ENCODE data around the gene LIG3. TPM values are rescaled to one million over a fixed set of nuclear protein-coding genes. Genes with fewer than 3 reads are reported as not detected.
A peak's percentile ranks its signal among the peaks of the same experiment; 100 is the strongest.

The LIG3 gene
- total and polyA plus RNA-seq, 2 of the 13 experiments (the other 11 are each of a cell fraction or from before 2014, with no cell fraction given) = 34.4 to 36.2 TPM

DNA sequence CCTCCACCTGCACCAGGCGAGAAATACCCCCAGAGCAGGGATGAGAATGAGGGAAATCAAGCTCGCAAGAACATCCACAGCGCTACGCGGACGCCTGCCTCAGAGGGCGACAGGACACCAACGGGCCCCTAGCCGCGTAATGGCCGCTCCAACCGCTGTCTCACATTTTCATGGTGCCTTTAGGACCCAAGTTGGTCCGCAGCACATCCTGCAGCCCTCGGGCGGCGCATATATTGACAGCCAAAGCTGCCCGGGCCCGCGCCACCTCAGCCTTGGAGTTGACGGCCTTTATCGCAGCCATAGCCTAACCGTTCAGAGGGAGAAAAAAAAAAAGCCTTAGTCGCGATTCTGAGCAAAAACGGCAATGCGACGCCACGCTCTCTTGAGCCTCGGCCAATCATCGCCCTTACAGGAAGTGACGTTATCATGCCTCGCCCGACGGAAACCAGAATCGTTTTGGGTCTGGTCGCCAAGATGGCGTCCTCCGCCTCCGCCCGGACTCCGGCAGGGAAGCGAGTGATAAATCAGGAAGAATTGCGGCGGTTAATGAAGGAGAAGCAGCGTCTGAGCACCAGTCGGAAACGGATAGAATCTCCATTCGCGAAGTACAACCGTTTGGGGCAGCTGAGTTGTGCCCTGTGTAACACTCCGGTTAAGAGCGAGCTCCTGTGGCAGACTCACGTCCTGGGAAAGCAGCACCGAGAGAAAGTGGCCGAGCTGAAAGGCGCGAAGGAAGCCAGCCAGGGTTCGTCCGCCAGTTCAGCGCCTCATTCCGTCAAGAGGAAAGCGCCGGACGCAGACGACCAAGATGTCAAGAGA lies 19.0 kb upstream of the LIG3 start, which contains the start of the genes CCT6B and ZNF830 (continued):
- TF ChIP-seq CC2D1A (CRISPR knock-in tag; IDR thresholded peaks at IDR 0.05) = no peak
- TF ChIP-seq, protein P1, sequence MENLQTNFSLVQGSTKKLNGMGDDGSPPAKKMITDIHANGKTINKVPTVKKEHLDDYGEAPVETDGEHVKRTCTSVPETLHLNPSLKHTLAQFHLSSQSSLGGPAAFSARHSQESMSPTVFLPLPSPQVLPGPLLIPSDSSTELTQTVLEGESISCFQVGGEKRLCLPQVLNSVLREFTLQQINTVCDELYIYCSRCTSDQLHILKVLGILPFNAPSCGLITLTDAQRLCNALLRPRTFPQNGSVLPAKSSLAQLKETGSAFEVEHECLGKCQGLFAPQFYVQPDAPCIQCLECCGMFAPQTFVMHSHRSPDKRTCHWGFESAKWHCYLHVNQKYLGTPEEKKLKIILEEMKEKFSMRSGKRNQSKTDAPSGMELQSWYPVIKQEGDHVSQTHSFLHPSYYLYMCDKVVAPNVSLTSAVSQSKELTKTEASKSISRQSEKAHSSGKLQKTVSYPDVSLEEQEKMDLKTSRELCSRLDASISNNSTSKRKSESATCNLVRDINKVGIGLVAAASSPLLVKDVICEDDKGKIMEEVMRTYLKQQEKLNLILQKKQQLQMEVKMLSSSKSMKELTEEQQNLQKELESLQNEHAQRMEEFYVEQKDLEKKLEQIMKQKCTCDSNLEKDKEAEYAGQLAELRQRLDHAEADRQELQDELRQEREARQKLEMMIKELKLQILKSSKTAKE (CRISPR knock-in tag; IDR thresholded peaks at IDR 0.05; ENCODE audit: borderline replicate concordance) = no peak
- TF ChIP-seq TSC22D2 (CRISPR knock-in tag; IDR thresholded peaks at IDR 0.05; ENCODE audit: borderline replicate concordance) = no peak
- TF ChIP-seq HDAC1 (CRISPR knock-in tag; IDR thresholded peaks at IDR 0.05) = peak; percentile 96
- no peak for TF ChIP-seq FOXP1 (IDR thresholded peaks at IDR 0.05)
- no peak for TF ChIP-seq FOXP1 (CRISPR knock-in tag; IDR thresholded peaks at IDR 0.05)
- TF ChIP-seq, protein P2, sequence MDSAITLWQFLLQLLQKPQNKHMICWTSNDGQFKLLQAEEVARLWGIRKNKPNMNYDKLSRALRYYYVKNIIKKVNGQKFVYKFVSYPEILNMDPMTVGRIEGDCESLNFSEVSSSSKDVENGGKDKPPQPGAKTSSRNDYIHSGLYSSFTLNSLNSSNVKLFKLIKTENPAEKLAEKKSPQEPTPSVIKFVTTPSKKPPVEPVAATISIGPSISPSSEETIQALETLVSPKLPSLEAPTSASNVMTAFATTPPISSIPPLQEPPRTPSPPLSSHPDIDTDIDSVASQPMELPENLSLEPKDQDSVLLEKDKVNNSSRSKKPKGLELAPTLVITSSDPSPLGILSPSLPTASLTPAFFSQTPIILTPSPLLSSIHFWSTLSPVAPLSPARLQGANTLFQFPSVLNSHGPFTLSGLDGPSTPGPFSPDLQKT (CRISPR knock-in tag; IDR thresholded peaks at IDR 0.05; ENCODE audit: borderline replicate concordance) = no peak
- TF ChIP-seq, protein P3, sequence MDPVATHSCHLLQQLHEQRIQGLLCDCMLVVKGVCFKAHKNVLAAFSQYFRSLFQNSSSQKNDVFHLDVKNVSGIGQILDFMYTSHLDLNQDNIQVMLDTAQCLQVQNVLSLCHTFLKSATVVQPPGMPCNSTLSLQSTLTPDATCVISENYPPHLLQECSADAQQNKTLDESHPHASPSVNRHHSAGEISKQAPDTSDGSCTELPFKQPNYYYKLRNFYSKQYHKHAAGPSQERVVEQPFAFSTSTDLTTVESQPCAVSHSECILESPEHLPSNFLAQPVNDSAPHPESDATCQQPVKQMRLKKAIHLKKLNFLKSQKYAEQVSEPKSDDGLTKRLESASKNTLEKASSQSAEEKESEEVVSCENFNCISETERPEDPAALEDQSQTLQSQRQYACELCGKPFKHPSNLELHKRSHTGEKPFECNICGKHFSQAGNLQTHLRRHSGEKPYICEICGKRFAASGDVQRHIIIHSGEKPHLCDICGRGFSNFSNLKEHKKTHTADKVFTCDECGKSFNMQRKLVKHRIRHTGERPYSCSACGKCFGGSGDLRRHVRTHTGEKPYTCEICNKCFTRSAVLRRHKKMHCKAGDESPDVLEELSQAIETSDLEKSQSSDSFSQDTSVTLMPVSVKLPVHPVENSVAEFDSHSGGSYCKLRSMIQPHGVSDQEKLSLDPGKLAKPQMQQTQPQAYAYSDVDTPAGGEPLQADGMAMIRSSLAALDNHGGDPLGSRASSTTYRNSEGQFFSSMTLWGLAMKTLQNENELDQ (CRISPR knock-in tag; IDR thresholded peaks at IDR 0.05; ENCODE audit: borderline replicate concordance) = no peak
- TF ChIP-seq ZNF556 (CRISPR knock-in tag; IDR thresholded peaks at IDR 0.05; ENCODE audit: borderline replicate concordance) = peak; percentile 55; the same call in 1 of the 2 replicates
- TF ChIP-seq HCFC1 (IDR thresholded peaks at IDR 0.05; ENCODE audit: low read depth, low read length) = peak; percentile 70
- TF ChIP-seq, protein P4, sequence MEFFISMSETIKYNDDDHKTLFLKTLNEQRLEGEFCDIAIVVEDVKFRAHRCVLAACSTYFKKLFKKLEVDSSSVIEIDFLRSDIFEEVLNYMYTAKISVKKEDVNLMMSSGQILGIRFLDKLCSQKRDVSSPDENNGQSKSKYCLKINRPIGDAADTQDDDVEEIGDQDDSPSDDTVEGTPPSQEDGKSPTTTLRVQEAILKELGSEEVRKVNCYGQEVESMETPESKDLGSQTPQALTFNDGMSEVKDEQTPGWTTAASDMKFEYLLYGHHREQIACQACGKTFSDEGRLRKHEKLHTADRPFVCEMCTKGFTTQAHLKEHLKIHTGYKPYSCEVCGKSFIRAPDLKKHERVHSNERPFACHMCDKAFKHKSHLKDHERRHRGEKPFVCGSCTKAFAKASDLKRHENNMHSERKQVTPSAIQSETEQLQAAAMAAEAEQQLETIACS (CRISPR knock-in tag; IDR thresholded peaks at IDR 0.05) = 0 out of 2 replicates have a peak, but pooled peaks have one; percentile 34
- TF ChIP-seq, protein P5, sequence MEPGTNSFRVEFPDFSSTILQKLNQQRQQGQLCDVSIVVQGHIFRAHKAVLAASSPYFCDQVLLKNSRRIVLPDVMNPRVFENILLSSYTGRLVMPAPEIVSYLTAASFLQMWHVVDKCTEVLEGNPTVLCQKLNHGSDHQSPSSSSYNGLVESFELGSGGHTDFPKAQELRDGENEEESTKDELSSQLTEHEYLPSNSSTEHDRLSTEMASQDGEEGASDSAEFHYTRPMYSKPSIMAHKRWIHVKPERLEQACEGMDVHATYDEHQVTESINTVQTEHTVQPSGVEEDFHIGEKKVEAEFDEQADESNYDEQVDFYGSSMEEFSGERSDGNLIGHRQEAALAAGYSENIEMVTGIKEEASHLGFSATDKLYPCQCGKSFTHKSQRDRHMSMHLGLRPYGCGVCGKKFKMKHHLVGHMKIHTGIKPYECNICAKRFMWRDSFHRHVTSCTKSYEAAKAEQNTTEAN (CRISPR knock-in tag; conservative IDR thresholded peaks at IDR 0.05) = no peak
- TF ChIP-seq, protein P6, sequence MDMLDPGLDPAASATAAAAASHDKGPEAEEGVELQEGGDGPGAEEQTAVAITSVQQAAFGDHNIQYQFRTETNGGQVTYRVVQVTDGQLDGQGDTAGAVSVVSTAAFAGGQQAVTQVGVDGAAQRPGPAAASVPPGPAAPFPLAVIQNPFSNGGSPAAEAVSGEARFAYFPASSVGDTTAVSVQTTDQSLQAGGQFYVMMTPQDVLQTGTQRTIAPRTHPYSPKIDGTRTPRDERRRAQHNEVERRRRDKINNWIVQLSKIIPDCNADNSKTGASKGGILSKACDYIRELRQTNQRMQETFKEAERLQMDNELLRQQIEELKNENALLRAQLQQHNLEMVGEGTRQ (IDR thresholded peaks at IDR 0.05; ENCODE audit: low read depth, low read length) = no peak
- TF ChIP-seq, protein P6 (CRISPR knock-in tag; IDR thresholded peaks at IDR 0.05; ENCODE audit: borderline replicate concordance) = peak; percentile 41; the same call in 1 of the 2 replicates
- TF ChIP-seq ZNF317 (CRISPR knock-in tag; IDR thresholded peaks at IDR 0.05) = peak; percentile 25; the same call in 1 of the 2 replicates
- TF ChIP-seq ZNF205 (CRISPR knock-in tag; IDR thresholded peaks at IDR 0.05) = no peak
- TF ChIP-seq ZNF33B (CRISPR knock-in tag; IDR thresholded peaks at IDR 0.05) = no peak; the same call in 1 of the 2 replicates
- no peak for TF ChIP-seq ADNP (CRISPR knock-in tag; IDR thresholded peaks at IDR 0.05)

Data from HepG2 (cell line).